SU-DHL-6 (cell line): Measurements from ENCODE around the gene PLD1.

ENCODE experiments used
- CTCF ChIP-seq: fragments of 200-600 bp; sonication (generic); IDR thresholded peaks from one replicate; pipeline ENCODE4 v1.5.1; 2017; ENCODE audit warnings: antibody characterized with exemption, mild to moderate bottlenecking, low read length, moderate library complexity; ENCODE audit not compliant: insufficient read depth, poor library complexity, severe bottlenecking
- EZH2phosphoT487 ChIP-seq: fragments of 200-600 bp; sonication (generic), shearing (Covaris generic); conservative IDR thresholded peaks from 2 replicates; pipeline ENCODE4 v1.6.1; 2018; ENCODE audit warnings: mild to moderate bottlenecking, antibody characterized with exemption, low read length, moderate library complexity, mixed read lengths

DNA sequence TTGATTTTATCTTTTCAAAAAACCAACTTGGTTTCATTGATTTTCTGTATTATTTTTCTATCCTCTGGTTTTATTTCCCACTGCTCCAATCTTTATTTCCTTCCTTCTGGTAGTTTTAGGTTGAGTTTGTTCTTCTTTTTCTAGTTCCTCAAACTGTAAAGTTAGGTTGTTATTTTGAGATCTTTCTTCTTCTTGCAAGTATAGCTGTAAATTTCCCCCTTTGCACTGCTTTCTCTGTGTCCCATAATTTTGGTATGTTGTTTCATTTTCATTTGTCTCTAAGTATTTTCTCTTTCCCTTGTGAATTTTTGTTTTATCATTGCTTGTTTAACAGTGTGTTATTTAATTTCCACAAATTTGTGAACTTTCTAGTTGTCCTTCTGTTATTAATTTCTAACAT is 120.0 kb downstream of the PLD1 start:
- TF ChIP-seq CTCF (no peak), EZH2phosphoT487 (no peak)
